ENCODE data around the gene SMIM35.

The SMIM35 gene

DNA sequence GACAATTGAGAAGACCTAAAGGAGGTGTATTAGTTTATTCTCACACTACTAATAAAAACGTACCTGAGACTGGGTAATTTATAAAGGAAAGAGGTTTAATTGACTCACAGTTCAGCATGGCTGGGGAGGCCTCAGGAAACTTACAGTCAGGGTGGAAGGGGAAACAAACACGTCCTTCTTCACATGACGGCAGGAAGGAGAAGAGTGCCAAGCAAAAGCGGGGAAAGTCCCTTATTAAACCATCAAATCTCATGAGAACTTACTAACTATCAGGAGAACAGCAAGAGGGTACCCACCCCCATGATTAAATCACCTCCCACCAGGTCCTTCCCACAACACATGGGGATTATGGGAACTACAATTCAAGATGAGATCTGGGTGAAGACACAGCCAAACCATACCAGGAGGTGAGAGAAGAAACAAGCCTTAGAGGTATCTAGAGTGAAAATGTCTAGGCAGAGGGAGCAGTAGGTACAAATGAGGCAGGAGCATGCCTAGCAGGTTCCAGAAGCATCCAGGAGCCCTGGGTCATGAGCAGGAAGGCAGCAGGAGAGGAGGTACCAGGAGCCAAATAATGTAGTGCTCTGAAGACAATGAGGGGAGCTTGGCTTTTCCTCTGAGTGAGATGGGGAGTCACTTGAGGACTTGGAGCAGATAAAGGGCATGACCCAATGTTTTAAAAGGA lies 69.0 kb downstream of the SMIM35 start:
- no peak overlapping the region for H3K4me3 ChIP-seq (ENCODE audit: low read depth, low read length)
- in situ Hi-C loops (cut with HindIII; ENCODE audit: low sequenced_read_pairs), result no loop called here
- DNase-seq (ENCODE audit: low read depth, low spot score), result no peak
- TF ChIP-seq, protein P1, sequence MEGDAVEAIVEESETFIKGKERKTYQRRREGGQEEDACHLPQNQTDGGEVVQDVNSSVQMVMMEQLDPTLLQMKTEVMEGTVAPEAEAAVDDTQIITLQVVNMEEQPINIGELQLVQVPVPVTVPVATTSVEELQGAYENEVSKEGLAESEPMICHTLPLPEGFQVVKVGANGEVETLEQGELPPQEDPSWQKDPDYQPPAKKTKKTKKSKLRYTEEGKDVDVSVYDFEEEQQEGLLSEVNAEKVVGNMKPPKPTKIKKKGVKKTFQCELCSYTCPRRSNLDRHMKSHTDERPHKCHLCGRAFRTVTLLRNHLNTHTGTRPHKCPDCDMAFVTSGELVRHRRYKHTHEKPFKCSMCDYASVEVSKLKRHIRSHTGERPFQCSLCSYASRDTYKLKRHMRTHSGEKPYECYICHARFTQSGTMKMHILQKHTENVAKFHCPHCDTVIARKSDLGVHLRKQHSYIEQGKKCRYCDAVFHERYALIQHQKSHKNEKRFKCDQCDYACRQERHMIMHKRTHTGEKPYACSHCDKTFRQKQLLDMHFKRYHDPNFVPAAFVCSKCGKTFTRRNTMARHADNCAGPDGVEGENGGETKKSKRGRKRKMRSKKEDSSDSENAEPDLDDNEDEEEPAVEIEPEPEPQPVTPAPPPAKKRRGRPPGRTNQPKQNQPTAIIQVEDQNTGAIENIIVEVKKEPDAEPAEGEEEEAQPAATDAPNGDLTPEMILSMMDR (IDR thresholded peaks at IDR 0.05; ENCODE audit: low read depth, low read length), result no peak

DNA sequence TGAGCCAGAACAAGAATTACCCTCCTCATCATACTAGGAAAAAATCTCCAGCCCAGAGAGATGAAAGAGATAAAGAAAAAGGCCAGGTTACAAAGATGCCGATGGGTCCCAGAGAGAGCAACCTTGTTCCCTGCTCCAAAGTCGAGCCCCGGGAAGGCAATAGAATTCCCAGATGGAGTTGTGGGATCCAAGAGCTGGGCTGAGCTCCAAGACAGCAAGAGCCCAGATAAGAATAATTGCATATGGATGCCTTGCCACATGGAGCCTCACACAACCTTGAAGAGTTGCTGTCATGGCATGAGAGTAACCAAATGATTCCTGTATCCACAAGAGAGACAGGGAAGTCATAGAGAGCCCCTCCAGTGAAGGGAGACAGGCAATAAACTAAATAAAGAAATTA lies 69.7 kb downstream of the SMIM35 start:
- no peak for DNase-seq (ENCODE audit: low read depth, low spot score)
- in situ Hi-C loops (cut with HindIII; ENCODE audit: low sequenced_read_pairs), result no loop called here
- TF ChIP-seq, protein P1 (IDR thresholded peaks at IDR 0.05; ENCODE audit: low read depth, low read length), result no peak
- H3K4me3 ChIP-seq (ENCODE audit: low read depth, low read length), result no peak overlapping the region

DNA sequence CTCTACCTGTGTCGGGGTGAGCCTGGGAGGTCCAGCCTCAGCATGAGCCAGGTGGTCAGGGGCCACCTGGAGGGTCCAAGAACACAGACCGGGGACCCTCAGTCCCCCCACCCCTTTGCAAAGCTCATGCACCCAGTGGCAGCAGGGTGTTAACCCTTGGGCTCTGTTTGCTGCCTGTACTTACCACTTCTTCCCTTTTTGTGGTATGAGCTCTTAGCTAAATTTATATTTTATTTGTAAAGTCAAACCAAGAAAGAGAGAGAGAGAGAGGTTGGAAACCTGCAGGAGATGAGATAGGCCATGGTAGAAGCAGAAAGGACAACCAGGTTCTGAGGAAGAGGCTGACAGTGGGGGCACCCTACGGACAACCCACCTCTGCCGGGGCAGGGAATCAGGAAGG lies 70.7 kb downstream of the SMIM35 start:
- DNase-seq (ENCODE audit: low read depth, low spot score), result no peak
- TF ChIP-seq, protein P1 (IDR thresholded peaks at IDR 0.05; ENCODE audit: low read depth, low read length), result no peak
- in situ Hi-C loops (cut with HindIII; ENCODE audit: low sequenced_read_pairs), result no loop called here

DNA sequence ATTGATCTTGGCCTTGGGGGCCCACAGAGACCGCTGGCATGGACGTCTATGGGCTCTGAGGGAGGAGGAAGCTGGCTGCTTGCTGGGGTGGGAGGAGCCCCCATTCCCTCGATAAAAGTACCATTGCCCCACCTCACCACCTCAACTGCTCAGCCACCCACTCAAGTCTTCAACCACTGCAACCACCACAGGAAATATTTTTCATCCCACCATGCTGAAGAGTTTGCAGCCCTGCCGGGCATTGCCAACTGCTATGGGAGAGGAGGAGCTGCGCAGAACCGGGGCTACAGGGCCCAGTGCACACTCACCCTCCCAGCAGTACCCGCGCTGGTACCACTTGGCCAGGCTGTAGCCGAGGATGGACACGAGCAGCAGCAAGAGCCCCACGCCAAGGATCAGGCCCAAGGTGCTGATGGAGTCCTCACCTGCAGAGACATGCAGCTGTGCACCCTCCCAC lies 71.3 kb downstream of the SMIM35 start:
- DNase-seq (ENCODE audit: low read depth, low spot score), result no peak
- no peak overlapping the region for H3K4me3 ChIP-seq (ENCODE audit: low read depth, low read length)
- TF ChIP-seq, protein P1 (IDR thresholded peaks at IDR 0.05; ENCODE audit: low read depth, low read length), result no peak
- in situ Hi-C loops (cut with HindIII; ENCODE audit: low sequenced_read_pairs), result no loop called here

More for the DNA sequence above, 70.7 kb downstream of the SMIM35 start:
- no peak overlapping the region for H3K4me3 ChIP-seq (ENCODE audit: low read depth, low read length)

DNA sequence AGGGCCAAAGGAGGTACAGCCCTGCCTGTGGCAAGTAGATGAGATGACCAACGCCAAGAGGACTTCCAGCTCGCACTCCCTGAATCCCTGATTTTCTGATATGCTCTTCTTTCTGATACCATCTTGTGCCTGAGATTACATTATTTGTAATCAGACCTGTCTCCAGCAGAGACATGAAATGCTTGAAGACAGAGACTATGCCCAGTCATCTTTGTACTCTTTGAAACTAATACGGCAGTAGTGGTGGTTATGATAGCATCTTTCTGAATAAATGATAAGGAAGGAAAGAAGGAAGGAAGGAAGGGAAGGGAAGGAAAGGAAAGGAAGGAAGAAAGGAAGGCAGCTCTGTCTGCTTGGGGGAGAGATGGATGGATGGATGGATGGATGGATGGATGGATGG lies 72.7 kb downstream of the SMIM35 start:
- TF ChIP-seq, protein P1 (IDR thresholded peaks at IDR 0.05; ENCODE audit: low read depth, low read length), result no peak
- H3K4me3 ChIP-seq (ENCODE audit: low read depth, low read length), result no peak overlapping the region
- DNase-seq (ENCODE audit: low read depth, low spot score), result no peak
- in situ Hi-C loops (cut with HindIII; ENCODE audit: low sequenced_read_pairs), result no loop called here

DNA sequence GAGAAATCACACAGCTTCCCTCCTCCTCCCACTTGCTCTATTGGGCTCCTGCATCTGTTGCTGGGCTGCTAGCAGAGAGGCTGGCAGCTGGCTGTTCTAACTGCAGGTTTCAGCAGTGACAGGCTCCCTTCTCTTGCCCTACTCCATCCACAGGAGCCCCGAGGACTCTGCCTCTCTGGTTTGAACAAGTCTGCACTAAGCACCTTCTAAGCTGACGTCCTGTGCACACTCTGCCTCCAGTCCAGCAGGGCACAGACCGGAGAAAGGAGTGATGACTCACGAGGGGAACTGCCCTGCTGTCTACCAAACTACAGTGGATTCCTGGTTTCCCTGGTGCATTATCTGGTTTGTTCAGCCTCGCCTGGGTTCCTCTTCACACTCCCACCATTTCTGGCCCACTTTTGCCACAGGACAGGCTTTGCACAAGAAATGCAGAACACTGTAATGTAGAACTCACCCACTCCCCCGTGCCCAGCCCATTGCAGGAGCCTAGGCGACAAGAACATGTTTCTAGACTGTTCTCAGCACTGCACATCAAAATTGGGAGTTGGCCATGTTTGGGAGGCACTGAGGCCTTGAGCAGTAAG lies 74.6 kb downstream of the SMIM35 start:
- TF ChIP-seq, protein P1 (IDR thresholded peaks at IDR 0.05; ENCODE audit: low read depth, low read length), result no peak
- DNase-seq (ENCODE audit: low read depth, low spot score), result no peak
- no peak overlapping the region for H3K4me3 ChIP-seq (ENCODE audit: low read depth, low read length)
- in situ Hi-C loops (cut with HindIII; ENCODE audit: low sequenced_read_pairs), result no loop called here
